Renal pelvis (tissue), 4 donors: Measurements from ENCODE around the gene GATM. TPM values are rescaled to one million over a fixed set of nuclear protein-coding genes. Genes with fewer than 3 reads are reported as not detected.
"Not testable (repeated sequence)": the region's sequence is repeated elsewhere in the genome, so short reads cannot be mapped to it uniquely, and the experiment has no call there.

Source experiments
- DNase-seq: peaks from one replicate; pipeline ENCODE4 v3.0.0-alpha.2; 2013
- polyA plus RNA-seq, 3 donors: library from polyadenylated mRNA; unstranded; fragments of 120-200 nt; gene quantifications; one replicate each; pipeline ENCODE4 v1.2.1, GENCODE V29; 2013; ENCODE audit not compliant: insufficient read length in 3 of 3

Gene GATM
- polyA plus RNA-seq, 3 donors, result 214 to 245 (median 232) TPM

DNA sequence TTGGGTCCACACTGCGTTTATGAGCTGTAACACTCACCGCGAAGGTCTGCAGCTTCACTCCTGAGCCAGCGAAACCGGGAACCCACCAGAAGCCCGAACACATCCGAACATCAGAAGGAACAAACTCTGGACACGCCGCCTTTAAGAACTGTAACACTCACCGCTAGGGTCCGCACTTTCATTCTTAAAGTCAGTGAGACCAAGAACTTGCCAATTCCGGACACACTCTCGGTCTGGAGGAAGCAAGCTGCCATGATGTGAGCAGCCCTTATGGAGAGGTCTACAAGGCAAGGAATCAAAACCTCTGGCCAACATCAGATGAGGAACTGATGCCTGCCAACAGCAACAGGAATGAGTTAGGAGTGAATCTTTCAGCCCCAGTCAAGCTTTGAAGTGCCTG is 63.4 kb downstream of the GATM start:
- no peak for DNase-seq

DNA sequence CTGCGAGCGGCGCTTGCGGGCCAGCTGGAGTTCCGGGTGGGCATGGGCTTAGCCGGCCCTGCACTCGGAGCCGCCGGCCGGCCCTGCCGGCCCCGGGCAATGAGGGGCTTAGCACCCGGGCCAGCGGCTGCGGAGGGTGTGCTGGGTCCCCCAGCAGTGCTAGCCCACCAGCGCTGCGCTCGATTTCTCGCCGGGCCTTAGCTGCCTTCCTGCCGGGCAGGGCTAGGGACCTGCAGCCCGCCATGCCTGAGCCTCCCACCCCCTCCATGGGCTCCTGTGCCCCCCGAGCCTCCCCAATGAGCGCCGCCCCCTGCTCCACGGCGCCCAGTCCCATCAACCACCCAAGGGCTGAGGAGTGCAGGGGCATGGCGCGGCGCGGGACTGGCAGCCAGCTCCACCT is 64.2 kb downstream of the GATM start:
- DNase-seq, result not testable (repeated sequence)

Other genes with a start within 250 kb of the GATM start
- under 1 TPM; 0.21 to 0.33 (median 0.25) TPM for gene DUOXA1, start 248.7 kb downstream of the GATM start, polyA plus RNA-seq
- 1 to 10 TPM; 1.9 to 8.9 (median 8.5) TPM for gene DUOX1, start 248.6 kb downstream of the GATM start, polyA plus RNA-seq
- 10 to 100 TPM; 14.1 to 19.2 (median 16.9) TPM for gene SHF, start 190.6 kb downstream of the GATM start, polyA plus RNA-seq
- 1 to 10 TPM in 1 of 3 donors, under 1 TPM in 2; 0.46 to 1.0 (median 0.59) TPM for gene SLC28A2, start 126.3 kb downstream of the GATM start, polyA plus RNA-seq
- gene SLC30A4, start 144.2 kb upstream of the GATM start, polyA plus RNA-seq, result 1 to 10 TPM; 6.7 to 9.2 (median 8.4) TPM
- gene BLOC1S6, start 208.8 kb upstream of the GATM start, polyA plus RNA-seq, result 10 to 100 TPM; 34.7 to 48.2 (median 43.2) TPM